LNCaP clone FGC (cell line): Measurements from ENCODE around the gene RASA3.
"Not testable (repeated sequence)": the region's sequence is repeated elsewhere in the genome, so short reads cannot be mapped to it uniquely, and the experiment has no call there.

Experiments
- DNase-seq: peaks from one replicate; pipeline ENCODE4 v3.0.0-alpha.2; 2011; ENCODE audit warnings: low read depth
- H3K4me3 ChIP-seq: 2 replicates; pipeline ENCODE4 v1.5.1; 2011; ENCODE audit warnings: mild to moderate bottlenecking, low read depth, low read length, control low read depth
- TF ChIP-seq, protein P1 (sequence below): IDR thresholded peaks from 2 replicates; pipeline ENCODE4 v1.5.1; 2012; ENCODE audit warnings: mild to moderate bottlenecking; ENCODE audit not compliant: control insufficient read depth, insufficient read depth; ENCODE audit errors: extremely low read depth

The RASA3 gene

DNA sequence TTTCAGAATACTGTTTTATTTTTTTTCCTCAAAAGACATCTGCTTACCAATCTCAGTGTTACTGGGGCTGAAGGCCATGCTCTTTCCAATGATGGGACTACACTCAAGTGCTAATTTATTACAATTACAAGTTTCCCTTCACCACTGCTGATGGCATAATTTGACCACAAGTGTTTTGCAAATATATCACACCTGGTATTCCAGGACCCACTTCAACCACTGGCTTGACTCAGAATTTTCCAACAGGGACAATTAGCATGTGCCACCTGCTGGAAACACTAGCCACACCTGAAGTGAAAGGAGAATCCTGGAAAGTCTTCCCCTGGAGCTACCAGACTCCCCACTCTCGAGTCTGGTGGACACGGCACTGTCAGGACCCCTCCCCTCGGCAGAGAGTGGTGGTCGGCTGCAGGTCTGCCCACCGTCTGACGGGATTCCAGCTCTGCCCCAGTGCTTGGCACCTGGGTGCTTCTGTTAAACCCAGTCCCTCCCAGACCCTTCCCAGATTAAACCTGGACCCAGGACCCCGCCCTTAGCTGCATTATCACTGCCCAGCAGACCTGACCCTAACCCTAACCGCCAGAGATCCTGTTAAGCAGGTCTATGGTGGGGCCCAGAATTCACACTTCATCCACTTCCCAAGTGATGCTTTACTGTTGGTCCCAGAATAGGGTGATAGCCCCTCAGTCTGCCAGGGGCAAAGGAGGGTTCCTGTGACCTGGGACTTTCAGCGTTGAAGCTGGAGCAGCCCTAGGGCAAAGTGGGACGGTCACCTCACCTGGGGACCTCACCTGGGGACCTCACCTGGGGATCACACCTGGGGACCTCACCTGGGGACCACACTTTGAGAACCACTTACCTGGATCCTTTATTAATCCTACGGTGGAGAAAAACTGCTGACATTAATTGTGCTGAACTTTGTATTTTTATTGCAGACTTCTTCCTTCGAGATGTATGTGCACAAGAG, 17.6 kb upstream of the RASA3 start:
- H3K4me3 ChIP-seq: no peak overlapping the region
- TF ChIP-seq, protein P1, sequence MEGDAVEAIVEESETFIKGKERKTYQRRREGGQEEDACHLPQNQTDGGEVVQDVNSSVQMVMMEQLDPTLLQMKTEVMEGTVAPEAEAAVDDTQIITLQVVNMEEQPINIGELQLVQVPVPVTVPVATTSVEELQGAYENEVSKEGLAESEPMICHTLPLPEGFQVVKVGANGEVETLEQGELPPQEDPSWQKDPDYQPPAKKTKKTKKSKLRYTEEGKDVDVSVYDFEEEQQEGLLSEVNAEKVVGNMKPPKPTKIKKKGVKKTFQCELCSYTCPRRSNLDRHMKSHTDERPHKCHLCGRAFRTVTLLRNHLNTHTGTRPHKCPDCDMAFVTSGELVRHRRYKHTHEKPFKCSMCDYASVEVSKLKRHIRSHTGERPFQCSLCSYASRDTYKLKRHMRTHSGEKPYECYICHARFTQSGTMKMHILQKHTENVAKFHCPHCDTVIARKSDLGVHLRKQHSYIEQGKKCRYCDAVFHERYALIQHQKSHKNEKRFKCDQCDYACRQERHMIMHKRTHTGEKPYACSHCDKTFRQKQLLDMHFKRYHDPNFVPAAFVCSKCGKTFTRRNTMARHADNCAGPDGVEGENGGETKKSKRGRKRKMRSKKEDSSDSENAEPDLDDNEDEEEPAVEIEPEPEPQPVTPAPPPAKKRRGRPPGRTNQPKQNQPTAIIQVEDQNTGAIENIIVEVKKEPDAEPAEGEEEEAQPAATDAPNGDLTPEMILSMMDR: no peak
- DNase-seq: no peak

DNA sequence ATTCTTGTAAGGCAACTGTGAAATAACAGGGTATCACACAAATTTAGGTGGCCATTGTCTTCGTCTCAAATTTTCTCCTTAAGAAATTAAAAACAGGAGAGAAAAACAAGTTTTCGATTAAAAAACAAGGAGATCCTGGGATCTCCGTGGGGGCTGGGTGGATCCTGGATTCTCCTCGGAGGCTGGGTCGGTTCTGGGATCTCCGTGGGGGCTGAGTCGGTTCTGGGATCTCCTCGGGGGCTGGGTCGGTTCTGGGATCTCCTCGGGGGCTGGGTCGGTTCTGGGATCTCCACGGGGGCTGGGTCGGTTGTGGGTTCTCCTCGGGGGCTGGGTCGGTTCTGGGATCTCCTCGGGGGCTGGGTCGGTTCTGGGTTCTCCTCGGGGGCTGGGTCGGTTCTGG, 16.5 kb upstream of the RASA3 start:
- DNase-seq, H3K4me3 ChIP-seq: not testable (repeated sequence)

- no peak for DNase-seq
- TF ChIP-seq, protein P1: no peak
- H3K4me3 ChIP-seq: no peak overlapping the region
Observed at GRCh38 chr13:114148521-114148855, 16.1 kb upstream of the RASA3 start.

GRCh38 chr13:114147803-114148520, 15.5 kb upstream of the RASA3 start:
- TF ChIP-seq, protein P1: no peak
- H3K4me3 ChIP-seq: no peak overlapping the region
- no peak for DNase-seq

DNA sequence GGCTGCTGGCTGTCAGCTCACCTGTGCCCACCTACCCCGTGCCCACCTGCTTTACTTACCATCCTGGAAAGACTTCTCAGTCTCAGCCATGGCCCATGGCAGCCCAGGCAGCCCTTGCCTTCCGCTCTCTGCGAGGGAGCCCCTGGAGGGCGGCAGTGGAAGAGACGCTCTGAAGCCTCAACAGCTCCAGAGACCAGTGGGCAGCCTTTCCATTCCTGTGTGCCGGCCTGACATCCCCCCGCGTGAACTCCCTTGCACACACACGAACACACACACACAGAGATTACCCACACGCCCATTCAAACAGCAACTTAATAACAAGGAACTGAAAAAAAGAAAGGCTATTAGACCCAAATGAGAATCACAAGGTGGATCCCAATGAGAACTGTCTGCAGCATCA, 14.2 kb upstream of the RASA3 start:
- TF ChIP-seq, protein P1: no peak
- no peak overlapping the region for H3K4me3 ChIP-seq
- DNase-seq: no peak

- H3K4me3 ChIP-seq: no peak overlapping the region
- TF ChIP-seq, protein P1: no peak
- DNase-seq: no peak
Observed at GRCh38 chr13:114146173-114146572, 13.8 kb upstream of the RASA3 start.

DNA sequence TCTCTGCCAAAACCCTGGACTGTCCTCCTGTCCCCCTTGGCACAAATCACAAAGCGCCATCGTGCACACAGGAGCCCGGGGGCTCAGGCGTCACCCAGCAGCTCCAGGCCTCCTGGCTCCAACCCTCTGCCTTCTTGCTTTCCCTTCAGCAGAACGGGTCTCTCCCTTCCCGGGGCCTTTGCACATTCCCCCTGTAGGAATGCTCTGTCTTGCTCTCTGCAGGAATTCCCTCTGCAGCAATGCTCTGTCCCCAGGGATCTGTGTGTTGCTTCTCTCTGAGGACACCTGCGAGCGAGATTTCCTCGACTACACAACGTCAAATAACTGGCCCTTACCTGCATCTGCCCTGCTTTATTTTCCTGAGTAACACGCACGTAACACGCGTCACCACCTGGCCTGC, 13.3 kb upstream of the RASA3 start:
- TF ChIP-seq, protein P1: no peak
- DNase-seq: no peak
- no peak overlapping the region for H3K4me3 ChIP-seq
